Daoy (cell line): ENCODE measurements around the gene GPATCH8. TPM values are rescaled to one million over a fixed set of nuclear protein-coding genes. Genes with fewer than 3 reads are reported as not detected.
A peak's percentile ranks its signal among the peaks of the same experiment; 100 is the strongest.
"Not testable (repeated sequence)": the region's sequence is repeated elsewhere in the genome, so short reads cannot be mapped to it uniquely, and the experiment has no call there.

Experiments
- DNase-seq: peaks from one replicate; pipeline ENCODE4 v3.0.0-alpha.2; 2015; ENCODE audit warnings: low read depth
- total RNA-seq: library from RNA; depleted of rRNA; stranded (reverse); fragments of >200 nt; shearing (Covaris generic); gene quantifications from 2 replicates; pipeline ENCODE4 v1.2.3, GENCODE V29; 2014

Gene GPATCH8
- total RNA-seq, 1 experiment from 2014 or later: 7.7 TPM

- DNase-seq: no peak
Measured at GRCh38 chr17:44375196-44376017, 127.8 kb downstream of the GPATCH8 start.

GRCh38 chr17:44374306-44375195, 128.7 kb downstream of the GPATCH8 start:
- no peak for DNase-seq

GRCh38 chr17:44372036-44372435, 131.2 kb downstream of the GPATCH8 start:
- DNase-seq: no peak

GRCh38 chr17:44369414-44370023, 133.7 kb downstream of the GPATCH8 start:
- not testable (repeated sequence) for DNase-seq

GRCh38 chr17:44368391-44369243, 134.6 kb downstream of the GPATCH8 start:
- DNase-seq: not testable (repeated sequence)

GRCh38 chr17:44367231-44367979, 135.8 kb downstream of the GPATCH8 start:
- no peak for DNase-seq

- not testable (repeated sequence) for DNase-seq
Measured at GRCh38 chr17:44365051-44365450, 138.2 kb downstream of the GPATCH8 start.

GRCh38 chr17:44363613-44364159, 139.5 kb downstream of the GPATCH8 start, which contains the start of gene FAM171A2:
Gene FAM171A2, minus strand, starts transcription at chr17:44363853. Its CDS starts 139 bp downstream, at chr17:44363714.
- DNase-seq: peak; percentile 67

GRCh38 chr17:44362949-44363612, 140.1 kb downstream of the GPATCH8 start:
- DNase-seq: no peak

GRCh38 chr17:44362459-44362948, 140.7 kb downstream of the GPATCH8 start:
- DNase-seq: no peak

- DNase-seq: no peak
Measured at GRCh38 chr17:44361292-44362260, 141.6 kb downstream of the GPATCH8 start.

- no peak for DNase-seq
Measured at GRCh38 chr17:44360826-44361225, 142.4 kb downstream of the GPATCH8 start.

GRCh38 chr17:44360144-44360533, 143.1 kb downstream of the GPATCH8 start:
- DNase-seq: no peak

GRCh38 chr17:44359458-44360143, 143.6 kb downstream of the GPATCH8 start:
- no peak for DNase-seq

- no peak for DNase-seq
Measured at GRCh38 chr17:44359006-44359405, 144.2 kb downstream of the GPATCH8 start.

GRCh38 chr17:44358066-44358465, 145.1 kb downstream of the GPATCH8 start:
- no peak for DNase-seq

GRCh38 chr17:44356241-44356640, 147.0 kb downstream of the GPATCH8 start:
- no peak for DNase-seq
